Measurements from ENCODE around the gene GGA1.
"Not testable (repeated sequence)": the region's sequence is repeated elsewhere in the genome, so short reads cannot be mapped to it uniquely, and the experiment has no call there.

The GGA1 gene

GRCh38 chr22:37601203-37601539, 7.5 kb upstream of the GGA1 start:
- Histone ChIP-seq H3K27ac (ENCODE audit: low read length) (no peak overlapping the region), H3K9me3 (ENCODE audit: control insufficient read depth in 2 of 2, low read length in 2 of 2) (no peaks in the 10 kb centered on the region), H3K36me3 (ENCODE audit: control insufficient read depth in 2 of 2, insufficient read depth in 2 of 2, low read length in 2 of 2) (no peaks in the 10 kb centered on the region), H3K4me3 (ENCODE audit: low read length in 2 of 2) (no peak overlapping the region), H3K9ac (ENCODE audit: low read length in 2 of 2) (no peak overlapping the region), H3K4me1 (ENCODE audit: control insufficient read depth, insufficient read depth, low read length) (no peaks in the 10 kb centered on the region), H3K27me3 (ENCODE audit: control insufficient read depth in 1 of 2, insufficient read depth in 2 of 2, low read length in 2 of 2) (peaks cover 0 to 13% of the 10 kb centered on the region in 2 donors)

- Histone ChIP-seq H3K4me3 (ENCODE audit: low read length in 2 of 2) (no peak overlapping the region), H3K9me3 (ENCODE audit: control insufficient read depth in 2 of 2, low read length in 2 of 2) (no peaks in the 10 kb centered on the region), H3K27ac (ENCODE audit: low read length) (no peak overlapping the region)
Measured at GRCh38 chr22:37601540-37602442, 6.8 kb upstream of the GGA1 start.

GRCh38 chr22:37602546-37603277, 5.9 kb upstream of the GGA1 start:
- not testable (repeated sequence) for H3K27ac ChIP-seq (ENCODE audit: low read length); H3K4me3 ChIP-seq (ENCODE audit: low read length in 2 of 2); H3K36me3 ChIP-seq (ENCODE audit: control insufficient read depth in 2 of 2, insufficient read depth in 2 of 2, low read length in 2 of 2); H3K9ac ChIP-seq (ENCODE audit: low read length in 2 of 2); H3K4me1 ChIP-seq (ENCODE audit: control insufficient read depth, insufficient read depth, low read length); H3K9me3 ChIP-seq (ENCODE audit: control insufficient read depth in 2 of 2, low read length in 2 of 2)
- peaks cover 0 to 13% of the 10 kb centered on the region in 2 donors for H3K27me3 ChIP-seq (ENCODE audit: control insufficient read depth in 1 of 2, insufficient read depth in 2 of 2, low read length in 2 of 2)

More at GRCh38 chr22:37601540-37602442, 6.8 kb upstream of the GGA1 start:
- Histone ChIP-seq H3K9ac (ENCODE audit: low read length in 2 of 2) (no peak overlapping the region), H3K27me3 (ENCODE audit: control insufficient read depth in 1 of 2, insufficient read depth in 2 of 2, low read length in 2 of 2) (peaks cover 0 to 13% of the 10 kb centered on the region in 2 donors), H3K36me3 (ENCODE audit: control insufficient read depth in 2 of 2, insufficient read depth in 2 of 2, low read length in 2 of 2) (no peaks in the 10 kb centered on the region), H3K4me1 (ENCODE audit: control insufficient read depth, insufficient read depth, low read length) (peaks cover under 1% of the 10 kb centered on the region)

GRCh38 chr22:37604074-37604473, 4.6 kb upstream of the GGA1 start:
- Histone ChIP-seq H3K9me3 (ENCODE audit: control insufficient read depth in 2 of 2, low read length in 2 of 2) (no peaks in the 10 kb centered on the region), H3K36me3 (ENCODE audit: control insufficient read depth in 2 of 2, insufficient read depth in 2 of 2, low read length in 2 of 2) (no peaks in the 10 kb centered on the region), H3K4me3 (ENCODE audit: low read length in 2 of 2) (no peak overlapping the region), H3K9ac (ENCODE audit: low read length in 2 of 2) (no peak overlapping the region), H3K4me1 (ENCODE audit: control insufficient read depth, insufficient read depth, low read length) (peaks cover 10% of the 10 kb centered on the region), H3K27ac (ENCODE audit: low read length) (no peak overlapping the region), H3K27me3 (ENCODE audit: control insufficient read depth in 1 of 2, insufficient read depth in 2 of 2, low read length in 2 of 2) (peaks cover 0 to 13% of the 10 kb centered on the region in 2 donors)

- no peaks in the 10 kb centered on the region for H3K9me3 ChIP-seq (ENCODE audit: control insufficient read depth in 2 of 2, low read length in 2 of 2)
- H3K4me3 ChIP-seq (ENCODE audit: low read length in 2 of 2): no peak overlapping the region
- H3K27me3 ChIP-seq (ENCODE audit: control insufficient read depth in 1 of 2, insufficient read depth in 2 of 2, low read length in 2 of 2): peaks cover 0 to 13% of the 10 kb centered on the region in 2 donors
- peaks cover 18% of the 10 kb centered on the region for H3K4me1 ChIP-seq (ENCODE audit: control insufficient read depth, insufficient read depth, low read length)
- H3K27ac ChIP-seq (ENCODE audit: low read length): no peak overlapping the region
- H3K36me3 ChIP-seq (ENCODE audit: control insufficient read depth in 2 of 2, insufficient read depth in 2 of 2, low read length in 2 of 2): no peaks in the 10 kb centered on the region
- H3K9ac ChIP-seq (ENCODE audit: low read length in 2 of 2): no peak overlapping the region
Measured at GRCh38 chr22:37604875-37605274, 3.8 kb upstream of the GGA1 start.

- Histone ChIP-seq H3K27ac (ENCODE audit: low read length) (no peak overlapping the region), H3K4me3 (ENCODE audit: low read length in 2 of 2) (peak overlapping the region; percentile 26 to 90), H3K4me1 (ENCODE audit: control insufficient read depth, insufficient read depth, low read length) (peaks cover 31% of the 10 kb centered on the region), H3K9me3 (ENCODE audit: control insufficient read depth in 2 of 2, low read length in 2 of 2) (no peaks in the 10 kb centered on the region), H3K36me3 (ENCODE audit: control insufficient read depth in 2 of 2, insufficient read depth in 2 of 2, low read length in 2 of 2) (no peaks in the 10 kb centered on the region), H3K9ac (ENCODE audit: low read length in 2 of 2) (no peak overlapping the region), H3K27me3 (ENCODE audit: control insufficient read depth in 1 of 2, insufficient read depth in 2 of 2, low read length in 2 of 2) (peaks cover 0 to 7% of the 10 kb centered on the region in 2 donors)
Measured at GRCh38 chr22:37607010-37607934, 1.4 kb upstream of the GGA1 start.

- H3K27ac ChIP-seq (ENCODE audit: low read length): peak overlapping the region; percentile 96
- H3K9me3 ChIP-seq (ENCODE audit: control insufficient read depth in 2 of 2, low read length in 2 of 2): no peaks in the 10 kb centered on the region
- H3K27me3 ChIP-seq (ENCODE audit: control insufficient read depth in 1 of 2, insufficient read depth in 2 of 2, low read length in 2 of 2): peaks cover 0 to 6% of the 10 kb centered on the region in 2 donors
- peaks cover 0 to 2% of the 10 kb centered on the region in 2 donors for H3K36me3 ChIP-seq (ENCODE audit: control insufficient read depth in 2 of 2, insufficient read depth in 2 of 2, low read length in 2 of 2)
- H3K4me3 ChIP-seq (ENCODE audit: low read length in 2 of 2): peak overlapping the region; percentile 81 to 90
- H3K9ac ChIP-seq (ENCODE audit: low read length in 2 of 2): peak overlapping the region; percentile 87 to 94
- H3K4me1 ChIP-seq (ENCODE audit: control insufficient read depth, insufficient read depth, low read length): peaks cover 32% of the 10 kb centered on the region
Measured at GRCh38 chr22:37607935-37608476, 628 bp upstream of the GGA1 start.

- Histone ChIP-seq H3K27ac (ENCODE audit: low read length) (peak overlapping the region; percentile 96), H3K4me1 (ENCODE audit: control insufficient read depth, insufficient read depth, low read length) (peaks cover 40% of the 10 kb centered on the region), H3K9me3 (ENCODE audit: control insufficient read depth in 2 of 2, low read length in 2 of 2) (no peaks in the 10 kb centered on the region), H3K27me3 (ENCODE audit: control insufficient read depth in 1 of 2, insufficient read depth in 2 of 2, low read length in 2 of 2) (peaks cover 0 to 4% of the 10 kb centered on the region in 2 donors), H3K9ac (ENCODE audit: low read length in 2 of 2) (peak overlapping the region; percentile 87 to 90), H3K36me3 (ENCODE audit: control insufficient read depth in 2 of 2, insufficient read depth in 2 of 2, low read length in 2 of 2) (peaks cover 3 to 4% of the 10 kb centered on the region in 2 donors), H3K4me3 (ENCODE audit: low read length in 2 of 2) (peak overlapping the region; percentile 77 to 90)
Measured at GRCh38 chr22:37609240-37610152, 862 bp downstream of the GGA1 start.

GRCh38 chr22:37610153-37610475, 1.5 kb downstream of the GGA1 start:
- not testable (repeated sequence) for H3K36me3 ChIP-seq (ENCODE audit: control insufficient read depth in 2 of 2, insufficient read depth in 2 of 2, low read length in 2 of 2); H3K9me3 ChIP-seq (ENCODE audit: control insufficient read depth in 2 of 2, low read length in 2 of 2); H3K27me3 ChIP-seq (ENCODE audit: control insufficient read depth in 1 of 2, insufficient read depth in 2 of 2, low read length in 2 of 2)
- Histone ChIP-seq H3K4me1 (ENCODE audit: control insufficient read depth, insufficient read depth, low read length) (peaks cover 40% of the 10 kb centered on the region), H3K9ac (ENCODE audit: low read length in 2 of 2) (peak overlapping the region; percentile 87 to 90), H3K27ac (ENCODE audit: low read length) (peak overlapping the region; percentile 96), H3K4me3 (ENCODE audit: low read length in 2 of 2) (peak overlapping the region; percentile 77 to 90)

All from stomach smooth muscle (tissue), 2 donors.